HL-60 (cell line): ENCODE data around the gene NUCB1.
"Not testable (repeated sequence)": the region's sequence is repeated elsewhere in the genome, so short reads cannot be mapped to it uniquely, and the experiment has no call there.

Experiments used
- DNase-seq, 2 experiments: peaks; one replicate each; pipeline ENCODE4 v3.0.0-alpha.2; 2010 to 2020; ENCODE audit warnings: low read depth in 1 of 2, low spot score in 1 of 2
- H3K27ac ChIP-seq: fragments of 250-450 bp; sonication (Bioruptor Pico); replicated peaks from 2 replicates; pipeline ENCODE4 v1.5.1; 2020; ENCODE audit warnings: mild to moderate bottlenecking, moderate library complexity
- H3K27me3 ChIP-seq: fragments of 250-450 bp; sonication (Bioruptor Pico); 2 replicates; pipeline ENCODE4 v1.5.1; 2021; ENCODE audit warnings: mild to moderate bottlenecking, moderate library complexity; ENCODE audit not compliant: insufficient read depth, poor library complexity, severe bottlenecking
- H3K4me3 ChIP-seq: replicated peaks from 2 replicates; pipeline ENCODE4 v1.5.1; 2011; ENCODE audit warnings: mild to moderate bottlenecking, control low read depth, low read length; ENCODE audit not compliant: insufficient read depth
- GABPA ChIP-seq: IDR thresholded peaks from 2 replicates; pipeline ENCODE4 v1.6.1; 2012; ENCODE audit warnings: low read depth
- POLR2AphosphoS5 ChIP-seq: IDR thresholded peaks from 2 replicates; pipeline ENCODE4 v1.6.1; 2012; ENCODE audit warnings: low read depth
- SPI1 ChIP-seq: IDR thresholded peaks from 2 replicates; pipeline ENCODE4 v1.6.1; 2012; ENCODE audit warnings: low read depth, mild to moderate bottlenecking, borderline replicate concordance
- TF ChIP-seq, protein P1 (sequence below): IDR thresholded peaks from 2 replicates; pipeline ENCODE4 v1.6.1; 2012; ENCODE audit warnings: low read depth; ENCODE audit not compliant: insufficient replicate concordance
- TF ChIP-seq, protein P2 (sequence below): IDR thresholded peaks from one replicate; pipeline ENCODE4 v1.5.1; 2011; ENCODE audit warnings: low read length, control low read depth, inconsistent platforms; ENCODE audit not compliant: insufficient read depth

NUCB1 gene

DNA sequence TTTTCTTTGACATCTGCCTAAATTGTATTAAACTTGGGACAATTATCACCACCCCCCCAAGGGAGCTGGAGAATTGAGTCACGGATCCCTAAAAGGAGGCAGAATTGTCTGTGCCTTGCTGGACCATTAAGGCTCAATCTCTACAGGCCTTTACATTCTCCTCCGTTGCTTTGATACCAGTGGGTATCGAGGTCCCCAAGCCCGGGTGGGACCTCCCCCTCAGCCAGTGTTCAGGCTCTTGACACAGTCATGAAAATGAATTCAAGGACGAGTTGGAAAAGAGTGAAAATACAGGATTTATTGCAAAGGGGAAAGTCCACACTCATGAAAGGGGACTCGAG, 22.3 kb upstream of the NUCB1 start:
- Histone ChIP-seq H3K27ac (no peak overlapping the region), H3K27me3 (no peaks in the 10 kb centered on the region), H3K4me3 (no peak overlapping the region)
- DNase-seq, result no peak
- TF ChIP-seq, protein P1, sequence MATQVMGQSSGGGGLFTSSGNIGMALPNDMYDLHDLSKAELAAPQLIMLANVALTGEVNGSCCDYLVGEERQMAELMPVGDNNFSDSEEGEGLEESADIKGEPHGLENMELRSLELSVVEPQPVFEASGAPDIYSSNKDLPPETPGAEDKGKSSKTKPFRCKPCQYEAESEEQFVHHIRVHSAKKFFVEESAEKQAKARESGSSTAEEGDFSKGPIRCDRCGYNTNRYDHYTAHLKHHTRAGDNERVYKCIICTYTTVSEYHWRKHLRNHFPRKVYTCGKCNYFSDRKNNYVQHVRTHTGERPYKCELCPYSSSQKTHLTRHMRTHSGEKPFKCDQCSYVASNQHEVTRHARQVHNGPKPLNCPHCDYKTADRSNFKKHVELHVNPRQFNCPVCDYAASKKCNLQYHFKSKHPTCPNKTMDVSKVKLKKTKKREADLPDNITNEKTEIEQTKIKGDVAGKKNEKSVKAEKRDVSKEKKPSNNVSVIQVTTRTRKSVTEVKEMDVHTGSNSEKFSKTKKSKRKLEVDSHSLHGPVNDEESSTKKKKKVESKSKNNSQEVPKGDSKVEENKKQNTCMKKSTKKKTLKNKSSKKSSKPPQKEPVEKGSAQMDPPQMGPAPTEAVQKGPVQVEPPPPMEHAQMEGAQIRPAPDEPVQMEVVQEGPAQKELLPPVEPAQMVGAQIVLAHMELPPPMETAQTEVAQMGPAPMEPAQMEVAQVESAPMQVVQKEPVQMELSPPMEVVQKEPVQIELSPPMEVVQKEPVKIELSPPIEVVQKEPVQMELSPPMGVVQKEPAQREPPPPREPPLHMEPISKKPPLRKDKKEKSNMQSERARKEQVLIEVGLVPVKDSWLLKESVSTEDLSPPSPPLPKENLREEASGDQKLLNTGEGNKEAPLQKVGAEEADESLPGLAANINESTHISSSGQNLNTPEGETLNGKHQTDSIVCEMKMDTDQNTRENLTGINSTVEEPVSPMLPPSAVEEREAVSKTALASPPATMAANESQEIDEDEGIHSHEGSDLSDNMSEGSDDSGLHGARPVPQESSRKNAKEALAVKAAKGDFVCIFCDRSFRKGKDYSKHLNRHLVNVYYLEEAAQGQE, result no peak
- TF ChIP-seq, protein P2, sequence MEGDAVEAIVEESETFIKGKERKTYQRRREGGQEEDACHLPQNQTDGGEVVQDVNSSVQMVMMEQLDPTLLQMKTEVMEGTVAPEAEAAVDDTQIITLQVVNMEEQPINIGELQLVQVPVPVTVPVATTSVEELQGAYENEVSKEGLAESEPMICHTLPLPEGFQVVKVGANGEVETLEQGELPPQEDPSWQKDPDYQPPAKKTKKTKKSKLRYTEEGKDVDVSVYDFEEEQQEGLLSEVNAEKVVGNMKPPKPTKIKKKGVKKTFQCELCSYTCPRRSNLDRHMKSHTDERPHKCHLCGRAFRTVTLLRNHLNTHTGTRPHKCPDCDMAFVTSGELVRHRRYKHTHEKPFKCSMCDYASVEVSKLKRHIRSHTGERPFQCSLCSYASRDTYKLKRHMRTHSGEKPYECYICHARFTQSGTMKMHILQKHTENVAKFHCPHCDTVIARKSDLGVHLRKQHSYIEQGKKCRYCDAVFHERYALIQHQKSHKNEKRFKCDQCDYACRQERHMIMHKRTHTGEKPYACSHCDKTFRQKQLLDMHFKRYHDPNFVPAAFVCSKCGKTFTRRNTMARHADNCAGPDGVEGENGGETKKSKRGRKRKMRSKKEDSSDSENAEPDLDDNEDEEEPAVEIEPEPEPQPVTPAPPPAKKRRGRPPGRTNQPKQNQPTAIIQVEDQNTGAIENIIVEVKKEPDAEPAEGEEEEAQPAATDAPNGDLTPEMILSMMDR, result no peak
- no peak for TF ChIP-seq GABPA

DNA sequence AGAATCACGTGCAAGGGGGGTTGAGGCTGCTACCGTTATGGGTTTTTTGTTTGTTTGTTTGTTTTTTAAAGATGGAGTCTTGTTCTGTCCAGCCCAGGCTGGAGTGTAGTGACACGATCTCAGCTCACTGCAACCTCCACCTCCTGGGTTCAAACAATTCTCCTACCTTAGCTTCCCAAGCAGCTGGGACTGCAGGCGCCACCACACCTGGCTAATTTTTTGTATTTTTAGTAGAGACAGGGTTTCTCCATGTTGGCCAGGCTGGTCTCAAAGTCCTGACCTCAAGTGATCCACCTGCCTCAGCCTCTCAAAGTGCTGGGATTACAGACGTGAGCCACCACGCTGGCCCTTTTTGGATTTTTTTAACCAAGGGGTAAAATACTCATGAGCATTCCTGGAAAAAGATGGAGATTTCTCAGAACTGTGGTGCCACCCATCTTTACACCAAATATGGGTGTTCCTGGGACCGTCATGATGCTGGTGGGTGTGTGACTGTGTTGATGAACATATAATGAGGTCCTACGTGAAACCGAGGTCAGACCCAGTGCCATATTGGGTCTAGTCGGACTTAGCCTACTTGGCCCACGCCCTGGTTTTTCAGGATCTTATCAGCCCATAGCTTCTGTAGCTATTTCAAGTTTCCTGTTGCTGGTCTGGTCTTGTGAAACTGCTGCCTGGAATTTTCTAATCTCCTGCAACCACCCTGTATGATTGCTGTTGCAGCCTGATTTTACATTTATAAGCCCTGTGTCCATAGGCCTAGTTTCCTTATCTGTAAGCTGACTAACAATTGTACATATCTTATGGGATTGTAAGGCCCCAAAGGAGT, 21.7 kb upstream of the NUCB1 start:
- H3K27me3 ChIP-seq, result no peaks in the 10 kb centered on the region
- no peak for DNase-seq
- no peak overlapping the region for H3K27ac ChIP-seq
- no peak overlapping the region for H3K4me3 ChIP-seq
- TF ChIP-seq, protein P1, result no peak
- TF ChIP-seq GABPA (no peak), POLR2AphosphoS5 (no peak), SPI1 (no peak)
- TF ChIP-seq, protein P2, result no peak

DNA sequence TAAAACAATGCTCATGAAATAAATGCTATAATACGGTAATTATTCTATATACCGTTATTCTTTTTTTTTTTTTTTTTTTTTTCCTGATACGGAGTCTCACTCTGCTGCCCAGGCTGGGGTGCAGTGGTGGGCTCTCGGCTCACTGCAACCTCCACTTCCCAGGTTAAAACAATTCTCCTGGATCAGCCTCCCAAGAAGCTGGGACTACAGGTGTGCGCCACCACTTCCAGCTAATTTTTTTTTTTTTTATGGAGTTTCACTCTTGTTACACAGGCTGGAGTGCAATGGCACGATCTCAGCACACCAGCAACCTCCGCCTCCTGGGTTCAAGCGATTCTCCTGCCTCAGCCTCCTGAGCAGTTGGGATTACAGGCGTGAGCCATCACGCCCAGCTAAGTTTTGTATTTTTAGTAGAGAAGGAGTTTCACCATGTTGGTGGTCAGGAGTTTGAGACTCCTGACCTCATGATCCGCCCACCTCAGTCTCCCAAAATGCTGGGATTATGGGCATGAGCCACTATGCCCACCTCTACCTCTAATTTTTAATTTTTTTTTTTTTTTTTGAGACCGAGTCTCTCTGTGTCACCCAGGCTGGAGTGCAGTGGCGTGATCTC, 21.0 kb upstream of the NUCB1 start:
- no peak overlapping the region for H3K27ac ChIP-seq
- H3K4me3 ChIP-seq, result no peak overlapping the region
- no peak for DNase-seq
- no peaks in the 10 kb centered on the region for H3K27me3 ChIP-seq
- no peak for TF ChIP-seq POLR2AphosphoS5
- no peak for TF ChIP-seq SPI1
- TF ChIP-seq, protein P2, result no peak
- no peak for TF ChIP-seq GABPA
- TF ChIP-seq, protein P1, result no peak

DNA sequence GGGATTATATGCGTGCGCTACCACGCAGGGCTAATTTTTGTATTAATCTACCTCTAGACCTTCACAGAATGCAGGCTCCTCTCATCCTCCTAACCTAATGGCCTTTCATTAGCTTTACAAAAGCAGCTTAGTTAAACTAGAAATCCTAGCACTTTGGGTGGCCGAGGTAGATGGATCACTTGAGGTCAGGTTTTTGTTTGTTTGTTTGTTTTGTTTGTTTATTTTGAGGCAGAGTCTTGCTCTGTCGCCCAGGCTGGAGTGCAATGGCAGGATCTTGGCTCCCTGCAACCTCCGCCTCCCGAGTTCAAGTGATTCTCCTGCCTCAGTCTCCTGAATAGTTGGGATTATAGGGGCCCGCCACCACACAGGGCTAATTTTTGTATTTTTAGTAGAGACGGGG, 20.4 kb upstream of the NUCB1 start:
- not testable (repeated sequence) for H3K27me3 ChIP-seq, DNase-seq, H3K27ac ChIP-seq, H3K4me3 ChIP-seq
